CD4-positive, alpha-beta T cell treated with Interleukin-4 for 4 hours (primary cell): ENCODE measurements around the gene SQOR.
A peak's percentile ranks its signal among the peaks of the same experiment; 100 is the strongest.

Experiments
- DNase-seq: peaks from one replicate; pipeline ENCODE4 v3.0.0-alpha.2; 2020

Gene SQOR

GRCh38 chr15:45714590-45715488 is 80.0 kb downstream of the SQOR start:
- peak; percentile 29 for DNase-seq

- DNase-seq = no peak
Observed at GRCh38 chr15:45715528-45715927, 80.7 kb downstream of the SQOR start.

GRCh38 chr15:45719490-45719889 is 84.7 kb downstream of the SQOR start:
- no peak for DNase-seq

- no peak for DNase-seq
Observed at GRCh38 chr15:45720183-45720582, 85.4 kb downstream of the SQOR start.

GRCh38 chr15:45728641-45729040 is 93.8 kb downstream of the SQOR start:
- no peak for DNase-seq

- DNase-seq = no peak
Observed at GRCh38 chr15:45729141-45729540, 94.3 kb downstream of the SQOR start.

GRCh38 chr15:45731343-45731742 is 96.5 kb downstream of the SQOR start:
- no peak for DNase-seq

GRCh38 chr15:45732662-45733061 is 97.8 kb downstream of the SQOR start:
- no peak for DNase-seq

GRCh38 chr15:45734260-45734711 is 99.5 kb downstream of the SQOR start:
- DNase-seq = no peak
